GM12878 (cell line): ENCODE measurements around the gene ZAR1L. TPM values are rescaled to one million over a fixed set of nuclear protein-coding genes. Genes with fewer than 3 reads are reported as not detected.

Experiments used
- ATAC-seq: fragments of 200-7000 bp; cut with Tn5 transposase; 3 replicates; pipeline ENCODE4 v1.9.1; 2020; ENCODE audit warnings: mild to moderate bottlenecking, moderate library complexity
- BruUV-seq: library from RNA; stranded (reverse); fragments of 400-500 nt; replicated peaks from 2 replicates; lab custom pipeline; 2021; lab: Mats Ljungman, UMichigan
- CTCF ChIA-PET: fragments of 300-600 bp; sonication (Branson Sonifier 250); formaldehyde crosslinking; extraction: SDS; loops from one replicate; lab custom pipeline; 2021; ENCODE audit warnings: inconsistent platforms; lab: Yijun Ruan, JAX
- POLR2A ChIA-PET: fragments of 350-600 bp; formaldehyde crosslinking; extraction: SDS; loops from one replicate; lab custom pipeline; 2021; ENCODE audit warnings: inconsistent platforms; lab: Charles Lee
- RAD21 ChIA-PET: fragments of 300-600 bp; sonication (Branson Sonifier 250); formaldehyde crosslinking; loops from one replicate; lab custom pipeline; 2023; ENCODE audit warnings: antibody characterized with exemption; ENCODE audit not compliant: unreplicated experiment; lab: Charles Lee
- SMC1A ChIA-PET: fragments of 300-600 bp; sonication (Branson Sonifier 250); formaldehyde crosslinking; loops from one replicate; lab custom pipeline; 2023; ENCODE audit not compliant: unreplicated experiment, uncharacterized antibody; lab: Charles Lee
- DNase-seq: peaks from one replicate; pipeline ENCODE4 v3.0.0-alpha.2; 2011; ENCODE audit warnings: low read depth, low spot score
- FAIRE-seq: peaks from 3 replicates; lab custom pipeline; 2011; peaks lifted over from hg19 to GRCh38; lab: Jason Lieb, UNC
- H2AFZ ChIP-seq: 2 replicates; pipeline ENCODE4 v1.6.0; 2011; ENCODE audit warnings: low read depth, low read length, control low read depth; ENCODE audit not compliant: control insufficient read depth
- H3K27ac ChIP-seq: 2 replicates; pipeline ENCODE4 v1.5.1; 2011; ENCODE audit warnings: control low read depth; ENCODE audit not compliant: control insufficient read depth, insufficient read depth
- H3K27me3 ChIP-seq, 2 experiments: replicated peaks in 1 of 2; 2 replicates each; pipeline versions ENCODE4 v1.6.0 to v1.6.1; 2011; ENCODE audit warnings: low read length in 1 of 2; ENCODE audit not compliant: control insufficient read depth in 2 of 2, insufficient read depth in 2 of 2
- H3K36me3 ChIP-seq, 2 experiments: 2 replicates each; pipeline ENCODE4 v1.5.1; 2011; ENCODE audit warnings: low read length in 1 of 2; ENCODE audit not compliant: control insufficient read depth in 2 of 2, insufficient read depth in 2 of 2
- H3K4me1 ChIP-seq: 2 replicates; pipeline ENCODE4 v1.6.1; 2011; ENCODE audit warnings: mild to moderate bottlenecking, low read length, moderate library complexity, mixed read lengths; ENCODE audit not compliant: control insufficient read depth, insufficient read depth
- H3K4me2 ChIP-seq: 2 replicates; pipeline ENCODE4 v1.6.0; 2011; ENCODE audit warnings: control low read depth; ENCODE audit not compliant: control insufficient read depth, insufficient read depth
- H3K4me3 ChIP-seq: fragments of 200-600 bp; sonication (generic); 2 replicates; pipeline ENCODE4 v1.5.1; 2016
- H3K79me2 ChIP-seq: 2 replicates; pipeline ENCODE4 v1.6.0; 2011; ENCODE audit warnings: low read length; ENCODE audit not compliant: control insufficient read depth, insufficient read depth
- H3K9ac ChIP-seq: 2 replicates; pipeline ENCODE4 v1.8.0; 2011; ENCODE audit warnings: low read length, control low read depth, mixed read lengths; ENCODE audit not compliant: control insufficient read depth, insufficient read depth
- H3K9me3 ChIP-seq: replicated peaks from 3 replicates; pipeline ENCODE4 v1.5.1; 2011; ENCODE audit warnings: mild to moderate bottlenecking, low read length; ENCODE audit not compliant: control insufficient read depth, insufficient read depth
- H4K20me1 ChIP-seq: 2 replicates; pipeline ENCODE4 v1.6.0; 2011; ENCODE audit not compliant: control insufficient read depth, insufficient read depth
- FOXK2 ChIP-seq: fragments of 450-650 bp; IDR thresholded peaks from 2 replicates; pipeline ENCODE4 v1.6.1; 2017; ENCODE audit warnings: mild to moderate bottlenecking, moderate library complexity
- IKZF1 ChIP-seq: fragments of 450-650 bp; conservative IDR thresholded peaks from 2 replicates; pipeline ENCODE4 v1.6.1; 2017; ENCODE audit warnings: antibody characterized with exemption, mild to moderate bottlenecking
- JUND ChIP-seq: IDR thresholded peaks from 2 replicates; pipeline ENCODE4 v1.6.1; 2012; ENCODE audit warnings: low read depth, mild to moderate bottlenecking, low read length, improper control_type of control experiment, moderate library complexity
- MTA2 ChIP-seq: fragments of 450-650 bp; IDR thresholded peaks from 2 replicates; pipeline ENCODE4 v1.6.1; 2016; ENCODE audit warnings: low read depth, mild to moderate bottlenecking, moderate library complexity
- RELA ChIP-seq: fragments of 450-650 bp; IDR thresholded peaks from 2 replicates; pipeline ENCODE4 v1.8.0; 2014; ENCODE audit warnings: borderline replicate concordance; ENCODE audit not compliant: partially characterized antibody
- SUZ12 ChIP-seq: fragments of 200-600 bp; sonication (generic); IDR thresholded peaks from one replicate; pipeline ENCODE4 v1.6.1; 2018; ENCODE audit warnings: antibody characterized with exemption, mild to moderate bottlenecking; ENCODE audit not compliant: unreplicated experiment
- ZNF687 ChIP-seq: fragments of 450-650 bp; IDR thresholded peaks from 2 replicates; pipeline ENCODE4 v1.6.1; 2017; ENCODE audit warnings: mild to moderate bottlenecking, moderate library complexity
- WGBS: methylation state at CpG from one replicate; pipeline ENCODE4 v1.1.6; 2016; ENCODE audit warnings: low lambda C conversion rate; ENCODE audit not compliant: insufficient replicate concordance, insufficient coverage; ENCODE audit errors: missing lambda C conversion rate; 5-methylcytosine and 5-hydroxymethylcytosine counted together
- in situ Hi-C: fragments of 300-500 bp; cut with MboI; formaldehyde crosslinking; loops from 9 replicates; pipeline ENCODE4 v1.14.3; 2018; ENCODE audit warnings: mixed read lengths
- intact Hi-C: fragments of 100-400 bp; cut with micrococcal nuclease; formaldehyde crosslinking; loops from one replicate; pipeline ENCODE4 v1.14.2; 2022; ENCODE audit not compliant: unreplicated experiment
- polyA plus RNA-seq, 11 experiments: library from polyadenylated mRNA; depleted of rRNA in 4 of 11; unstranded in 6 of 11; stranded (reverse) in 5 of 11; fragments of >200 nt; fragmentation: Nextera tagmentation in 4 of 11; fragmentation: Illumina TruSeq in 1 of 11; extraction: Ambion mirVana in 4 of 11; extraction: Trizol in 1 of 11; gene quantifications; 1 replicate in 1 of 11; 2 replicates in 10 of 11; pipeline versions ENCODE4 v1.2.1 to v1.2.3, GENCODE V29; 2011 to 2016; ENCODE audit warnings: inconsistent platforms in 2 of 11, missing spikeins in 2 of 11, low read depth in 1 of 11
- total RNA-seq, 4 experiments: library from RNA; depleted of rRNA in 3 of 4; stranded (reverse); fragments of >200 nt in 3 of 4; fragmentation: Illumina TruSeq in 1 of 4; extraction: Trizol in 1 of 4; gene quantifications; 2 replicates each; pipeline versions ENCODE4 v1.2.1 to v1.2.3, GENCODE V29; 2013 to 2021
- TF ChIP-seq, protein P1 (sequence below): fragments of 450-650 bp; IDR thresholded peaks from 2 replicates; pipeline ENCODE4 v1.6.1; 2018; ENCODE audit warnings: mild to moderate bottlenecking, low read depth, moderate library complexity; ENCODE audit not compliant: partially characterized antibody
- TF ChIP-seq, protein P2 (sequence below), 3 experiments: IDR thresholded peaks in 2 of 3; conservative IDR thresholded peaks in 1 of 3; 2 replicates each; pipeline ENCODE4 v1.5.1; 2011; ENCODE audit warnings: low read depth in 3 of 3, low read length in 3 of 3, mild to moderate bottlenecking in 3 of 3, control low read depth in 2 of 3, moderate library complexity in 2 of 3, inconsistent platforms in 1 of 3, mixed read lengths in 1 of 3; ENCODE audit not compliant: control insufficient read depth in 2 of 3, insufficient read depth in 1 of 3; ENCODE audit errors: extremely low read depth in 1 of 3

ZAR1L gene
- total and polyA plus RNA-seq, 10 of the 15 experiments (the other 5 are each of a cell fraction or from before 2014, with no cell fraction given): 0.05 to 0.34 (median 0.17) TPM; not detected in 6

- TF ChIP-seq, protein P1, sequence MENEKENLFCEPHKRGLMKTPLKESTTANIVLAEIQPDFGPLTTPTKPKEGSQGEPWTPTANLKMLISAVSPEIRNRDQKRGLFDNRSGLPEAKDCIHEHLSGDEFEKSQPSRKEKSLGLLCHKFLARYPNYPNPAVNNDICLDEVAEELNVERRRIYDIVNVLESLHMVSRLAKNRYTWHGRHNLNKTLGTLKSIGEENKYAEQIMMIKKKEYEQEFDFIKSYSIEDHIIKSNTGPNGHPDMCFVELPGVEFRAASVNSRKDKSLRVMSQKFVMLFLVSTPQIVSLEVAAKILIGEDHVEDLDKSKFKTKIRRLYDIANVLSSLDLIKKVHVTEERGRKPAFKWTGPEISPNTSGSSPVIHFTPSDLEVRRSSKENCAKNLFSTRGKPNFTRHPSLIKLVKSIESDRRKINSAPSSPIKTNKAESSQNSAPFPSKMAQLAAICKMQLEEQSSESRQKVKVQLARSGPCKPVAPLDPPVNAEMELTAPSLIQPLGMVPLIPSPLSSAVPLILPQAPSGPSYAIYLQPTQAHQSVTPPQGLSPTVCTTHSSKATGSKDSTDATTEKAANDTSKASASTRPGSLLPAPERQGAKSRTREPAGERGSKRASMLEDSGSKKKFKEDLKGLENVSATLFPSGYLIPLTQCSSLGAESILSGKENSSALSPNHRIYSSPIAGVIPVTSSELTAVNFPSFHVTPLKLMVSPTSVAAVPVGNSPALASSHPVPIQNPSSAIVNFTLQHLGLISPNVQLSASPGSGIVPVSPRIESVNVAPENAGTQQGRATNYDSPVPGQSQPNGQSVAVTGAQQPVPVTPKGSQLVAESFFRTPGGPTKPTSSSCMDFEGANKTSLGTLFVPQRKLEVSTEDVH: no peak
- TF ChIP-seq, protein P2, sequence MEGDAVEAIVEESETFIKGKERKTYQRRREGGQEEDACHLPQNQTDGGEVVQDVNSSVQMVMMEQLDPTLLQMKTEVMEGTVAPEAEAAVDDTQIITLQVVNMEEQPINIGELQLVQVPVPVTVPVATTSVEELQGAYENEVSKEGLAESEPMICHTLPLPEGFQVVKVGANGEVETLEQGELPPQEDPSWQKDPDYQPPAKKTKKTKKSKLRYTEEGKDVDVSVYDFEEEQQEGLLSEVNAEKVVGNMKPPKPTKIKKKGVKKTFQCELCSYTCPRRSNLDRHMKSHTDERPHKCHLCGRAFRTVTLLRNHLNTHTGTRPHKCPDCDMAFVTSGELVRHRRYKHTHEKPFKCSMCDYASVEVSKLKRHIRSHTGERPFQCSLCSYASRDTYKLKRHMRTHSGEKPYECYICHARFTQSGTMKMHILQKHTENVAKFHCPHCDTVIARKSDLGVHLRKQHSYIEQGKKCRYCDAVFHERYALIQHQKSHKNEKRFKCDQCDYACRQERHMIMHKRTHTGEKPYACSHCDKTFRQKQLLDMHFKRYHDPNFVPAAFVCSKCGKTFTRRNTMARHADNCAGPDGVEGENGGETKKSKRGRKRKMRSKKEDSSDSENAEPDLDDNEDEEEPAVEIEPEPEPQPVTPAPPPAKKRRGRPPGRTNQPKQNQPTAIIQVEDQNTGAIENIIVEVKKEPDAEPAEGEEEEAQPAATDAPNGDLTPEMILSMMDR (IDR thresholded peaks at IDR 0.05 in 2 of 3, conservative IDR thresholded peaks at IDR 0.05 in 1 of 3; ENCODE audit: control insufficient read depth in 2 of 3, extremely low read depth in 1 of 3, insufficient read depth in 1 of 3, low read depth in 3 of 3, low read length in 3 of 3): no peak
- TF ChIP-seq FOXK2: no peak
Observed at GRCh38 chr13:32323912-32324311, 8.7 kb upstream of the ZAR1L start (continued).

GRCh38 chr13:32320528-32320927 is 5.4 kb upstream of the ZAR1L start:
- ATAC-seq: no peak
- Histone ChIP-seq H3K9me3 (no peaks in the 10 kb centered on the region; the same call in 2 of the 3 replicates), H3K4me3 (no peak overlapping the region), H3K4me2 (no peak overlapping the region), H3K27me3 (no peaks in the 10 kb centered on the region), H3K79me2 (peaks cover 21% of the 10 kb centered on the region), H3K36me3 (peaks cover 1 to 2% of the 10 kb centered on the region in 2 experiments; a peak in 3 of 4 replicates), H3K4me1 (peaks cover 12% of the 10 kb centered on the region; the same call in 1 of the 2 replicates), H3K27ac (no peak overlapping the region), H2AFZ (no peak overlapping the region), H4K20me1 (no peaks in the 10 kb centered on the region), H3K9ac (no peak overlapping the region)
- no TSS peak for BruUV-seq
- 97% methylated on average over 4 of the region's 4 CpGs for WGBS
- in situ Hi-C loops (no loop called here), intact Hi-C loops (no loop called here)
- SMC1A ChIA-PET: interaction anchor here (0.6 to 2.8 kb wide), 5 partner anchors 14 to 107 kb away, joined by 3 to 7 read pairs (median 3); partner anchors contain the start of gene N4BP2L1
- RAD21 ChIA-PET: no interaction called here
- FAIRE-seq: no peak
- no peak for DNase-seq
- CTCF ChIA-PET: interaction anchor here (0.8 to 1.5 kb wide), 3 partner anchors 17 to 75 kb away, joined by 3 read pairs; no protein-coding TSS in a partner anchor
- POLR2A ChIA-PET: no interaction called here
- TF ChIP-seq IKZF1: no peak
- no peak for TF ChIP-seq RELA
- TF ChIP-seq SUZ12: no peak
- TF ChIP-seq ZNF687: no peak
- TF ChIP-seq MTA2: no peak
- no peak for TF ChIP-seq JUND
